Adrenal gland (tissue), 12 donors: Measurements from ENCODE around the gene GOT1. TPM values are rescaled to one million over a fixed set of nuclear protein-coding genes. Genes with fewer than 3 reads are reported as not detected.

Experiments
- DNase-seq, 7 donors: peaks; one replicate each; pipeline ENCODE4 v3.0.0-alpha.2; 2019 to 2020
- H3K27ac ChIP-seq, 5 donors: fragments of 200-600 bp; sonication (generic) in 4 of 5; 1 replicate in 3 of 5; 2 replicates in 2 of 5; pipeline versions ENCODE4 v1.5.1 to v1.8.0; 2016 to 2020; ENCODE audit warnings: mild to moderate bottlenecking in 1 of 5
- H3K27me3 ChIP-seq: fragments of 200-600 bp; 2 replicates; pipeline ENCODE4 v1.8.0; 2021
- H3K36me3 ChIP-seq, 2 donors: fragments of 200-600 bp; replicated peaks in 1 of 2; 1 replicate in 1 of 2; 2 replicates in 1 of 2; pipeline versions ENCODE4 v1.5.1 to v1.8.0; 2018 to 2022
- H3K4me1 ChIP-seq, 2 donors: fragments of 200-600 bp; replicated peaks in 1 of 2; 1 replicate in 1 of 2; 2 replicates in 1 of 2; pipeline versions ENCODE4 v1.5.1 to v1.8.0; 2018 to 2021
- H3K4me3 ChIP-seq, 4 donors: fragments of 200-600 bp; sonication (generic) in 3 of 4; one replicate each; pipeline ENCODE4 v1.5.1; 2016 to 2018
- H3K9me3 ChIP-seq, 3 donors: fragments of 200-600 bp; sonication (generic) in 1 of 3; replicated peaks in 1 of 3; 1 replicate in 2 of 3; 2 replicates in 1 of 3; pipeline versions ENCODE4 v1.5.1 to v1.8.0; 2016 to 2021
- CTCF ChIP-seq, 6 experiments: fragments of 450-650 bp in 4 of 6; fragments of 200-600 bp in 2 of 6; sonication (generic) in 1 of 6; IDR thresholded peaks; 1 replicate in 5 of 6; 2 replicates in 1 of 6; pipeline versions ENCODE4 v1.5.1 to v1.8.0; 2016 to 2021; ENCODE audit warnings: antibody characterized with exemption in 6 of 6, mild to moderate bottlenecking in 2 of 6, moderate library complexity in 1 of 6
- POLR2A ChIP-seq, 2 donors: fragments of 450-650 bp; IDR thresholded peaks; one replicate each; pipeline ENCODE4 v1.6.1; 2017; ENCODE audit warnings: antibody characterized with exemption in 2 of 2, mild to moderate bottlenecking in 2 of 2, moderate library complexity in 1 of 2
- WGBS, 4 donors: extraction: QIAGEN DNeasy Blood & Tissue Kit in 2 of 4; methylation state at CpG; one replicate each; pipeline versions ENCODE4 v1.1.5 to v1.1.7; 2013 to 2017; 5-methylcytosine and 5-hydroxymethylcytosine counted together
- intact Hi-C, 2 donors: fragments of 100-400 bp; cut with DNase I; formaldehyde crosslinking; loops; one replicate each; pipeline versions ENCODE4 v1.14.1 to v1.15.0; 2022 to 2023
- polyA plus RNA-seq, 3 donors: library from polyadenylated mRNA; stranded (reverse); fragments of 200-250 nt in 2 of 3; fragments of 350-450 nt in 1 of 3; fragmentation: Illumina TruSeq in 1 of 3; extraction: RNeasy Lipid Tissue Mini Kit (QIAGEN cat#74804) in 1 of 3; gene quantifications; one replicate each; pipeline ENCODE4 v1.2.3, GENCODE V29; 2013 to 2014
- total RNA-seq, 9 donors: library from RNA; depleted of rRNA in 4 of 9; stranded (reverse); fragments of >200 nt in 4 of 9; fragments of 120-200 nt in 1 of 9; fragmentation: NEBNext Ultra II Directional in 1 of 9; extraction: Animal tissue kit (Norgen Biotek cat#: 25700) in 1 of 9; gene quantifications; one replicate each; pipeline versions ENCODE4 v1.1.0 to v1.2.4, GENCODE V29; 2013 to 2023
- donor health status: healthy with polysubstance abuse.
- donor health status: Bipolar disorder and iron deficiency.
- donor health status: DM: yes; HTN: yes; CAD: no.
- donor health status: DM: no; HTN: no; CAD: no.
- donor health status: DM: no; HTN: no; CAD: no.
- donor health status: DM: yes; HTN: yes; CAD: no.

GOT1 gene
- total and polyA plus RNA-seq, 12 donors, result 10.7 to 139 (median 29.8) TPM

- TF ChIP-seq CTCF (IDR thresholded peaks at IDR 0.05), result no peak
- TF ChIP-seq POLR2A (IDR thresholded peaks at IDR 0.05), result no peak
- Histone ChIP-seq H3K27me3 (no peaks in the 10 kb centered on the region), H3K27ac (no peak overlapping the region), H3K4me3 (no peak overlapping the region), H3K9me3 (no peaks in the 10 kb centered on the region), H3K4me1 (no peaks in the 10 kb centered on the region), H3K36me3 (peaks cover 0 to 79% of the 10 kb centered on the region in 2 donors)
- intact Hi-C loops, result loop anchor here in 1 of 2 donors (10.0 kb wide), 1 partner anchor 215 kb away; no protein-coding TSS in a partner anchor
- 93 to 98% (median 96%) methylated on average over 3 of the region's 3 CpGs for WGBS, 4 donors
- DNase-seq, result no peak
Measured at GRCh38 chr10:99399664-99400063, 30.8 kb downstream of the GOT1 start.

GRCh38 chr10:99396471-99396870 is 34.0 kb downstream of the GOT1 start:
- TF ChIP-seq POLR2A (IDR thresholded peaks at IDR 0.05) (no peak), CTCF (IDR thresholded peaks at IDR 0.05) (no peak)
- Histone ChIP-seq H3K27me3 (no peaks in the 10 kb centered on the region), H3K27ac (no peak overlapping the region), H3K36me3 (peaks cover 0 to 53% of the 10 kb centered on the region in 2 donors), H3K4me3 (no peak overlapping the region), H3K9me3 (no peaks in the 10 kb centered on the region), H3K4me1 (no peaks in the 10 kb centered on the region)
- DNase-seq, result no peak
- intact Hi-C loops, result loop anchor here in 1 of 2 donors (10.0 kb wide), 1 partner anchor 218 kb away; no protein-coding TSS in a partner anchor
- WGBS, 4 donors, result 87 to 93% (median 89%) methylated on average over 3 of the region's 3 CpGs

GRCh38 chr10:99395750-99396445 is 34.5 kb downstream of the GOT1 start:
- H3K4me1 ChIP-seq, result no peaks in the 10 kb centered on the region

More at GRCh38 chr10:99395750-99396445, 34.5 kb downstream of the GOT1 start:
- Histone ChIP-seq H3K36me3 (peaks cover 0 to 47% of the 10 kb centered on the region in 2 donors), H3K27ac (no peak overlapping the region), H3K27me3 (no peaks in the 10 kb centered on the region), H3K4me3 (no peak overlapping the region), H3K9me3 (no peaks in the 10 kb centered on the region)
- intact Hi-C loops, result loop anchor here in 1 of 2 donors (10.0 kb wide), 1 partner anchor 219 kb away; no protein-coding TSS in a partner anchor
- DNase-seq, result no peak
- WGBS, 4 donors, result 66 to 83% (median 78%) methylated on average over 2 of the region's 2 CpGs
- TF ChIP-seq POLR2A (IDR thresholded peaks at IDR 0.05) (no peak), CTCF (IDR thresholded peaks at IDR 0.05) (no peak)
